Keratinocyte (primary cell): ENCODE measurements around the gene MORF4L1. TPM values are rescaled to one million over a fixed set of nuclear protein-coding genes. Genes with fewer than 3 reads are reported as not detected.

ENCODE experiments used
- DNase-seq: peaks from one replicate; pipeline ENCODE4 v3.0.0-alpha.2; 2011; ENCODE audit warnings: low read depth, missing footprints, low spot score
- FAIRE-seq: peaks from 2 replicates; lab custom pipeline; 2011; peaks lifted over from hg19 to GRCh38; lab: Jason Lieb, UNC
- H2AFZ ChIP-seq: 2 replicates; pipeline ENCODE4 v1.6.0; 2012; ENCODE audit warnings: low read length, control low read depth, inconsistent platforms; ENCODE audit not compliant: control insufficient read depth
- H3K27ac ChIP-seq: 2 replicates; pipeline ENCODE4 v1.5.1; 2011; ENCODE audit warnings: low read length; ENCODE audit not compliant: control insufficient read depth, insufficient read depth
- H3K27me3 ChIP-seq: 3 replicates; pipeline ENCODE4 v1.6.0; 2011; ENCODE audit warnings: low read length; ENCODE audit not compliant: control insufficient read depth, insufficient read depth; ENCODE audit errors: extremely low read depth
- H3K36me3 ChIP-seq, 2 experiments: 2 replicates in 1 of 2; 3 replicates in 1 of 2; pipeline ENCODE4 v1.5.1; 2011; ENCODE audit warnings: low read length in 2 of 2, mild to moderate bottlenecking in 1 of 2; ENCODE audit not compliant: control insufficient read depth in 2 of 2, insufficient read depth in 2 of 2; ENCODE audit errors: extremely low read depth in 1 of 2
- H3K4me1 ChIP-seq: 3 replicates; pipeline ENCODE4 v1.5.1; 2011; ENCODE audit warnings: low read length; ENCODE audit not compliant: control insufficient read depth, insufficient read depth; ENCODE audit errors: extremely low read depth
- H3K4me2 ChIP-seq: 3 replicates; pipeline ENCODE4 v1.6.0; 2011; ENCODE audit warnings: low read depth, low read length; ENCODE audit not compliant: control insufficient read depth, insufficient read depth; ENCODE audit errors: extremely low read depth
- H3K4me3 ChIP-seq, 3 experiments: fragments of 200-600 bp in 1 of 3; sonication (generic) in 1 of 3; 2 replicates in 2 of 3; 3 replicates in 1 of 3; pipeline ENCODE4 v1.5.1; 2011 to 2016; ENCODE audit warnings: low read length in 3 of 3, mild to moderate bottlenecking in 3 of 3, control low read depth in 2 of 3, inconsistent platforms in 1 of 3, low read depth in 1 of 3, mixed read lengths in 1 of 3, mixed run types in 1 of 3, moderate library complexity in 1 of 3; ENCODE audit not compliant: control insufficient read depth in 2 of 3, insufficient read depth in 2 of 3; ENCODE audit errors: extremely low read depth in 1 of 3
- H3K79me2 ChIP-seq: 2 replicates; pipeline ENCODE4 v1.6.0; 2012; ENCODE audit warnings: low read length; ENCODE audit not compliant: control insufficient read depth, insufficient read depth
- H3K9ac ChIP-seq: 3 replicates; pipeline ENCODE4 v1.6.0; 2011; ENCODE audit warnings: low read length; ENCODE audit not compliant: control insufficient read depth, insufficient read depth; ENCODE audit errors: extremely low read depth
- H3K9me1 ChIP-seq: 3 replicates; pipeline ENCODE4 v1.6.0; 2011; ENCODE audit warnings: low read length; ENCODE audit not compliant: control insufficient read depth, insufficient read depth; ENCODE audit errors: extremely low read depth
- H3K9me3 ChIP-seq: 2 replicates; pipeline ENCODE4 v1.5.1; 2012; ENCODE audit warnings: low read depth, low read length; ENCODE audit not compliant: control insufficient read depth
- H4K20me1 ChIP-seq: 3 replicates; pipeline ENCODE4 v1.6.0; 2011; ENCODE audit warnings: low read length; ENCODE audit not compliant: control insufficient read depth, insufficient read depth; ENCODE audit errors: extremely low read depth
- EZH2 ChIP-seq: IDR thresholded peaks from one replicate; pipeline ENCODE4 v1.6.1; 2012; ENCODE audit warnings: inconsistent platforms, mild to moderate bottlenecking, low read length, moderate library complexity
- dilution Hi-C: fragments of 300-500 bp; cut with MboI; formaldehyde crosslinking; loops from one replicate; pipeline ENCODE4 v1.7.0; 2020; ENCODE audit warnings: low sequenced_read_pairs; ENCODE audit not compliant: extremely low pct_ligation_motif_present
- polyA plus RNA-seq, 5 experiments: library from polyadenylated mRNA; depleted of rRNA in 3 of 5; stranded (reverse) in 3 of 5; stranded (forward) in 1 of 5; unstranded in 1 of 5; fragments of >200 nt; gene quantifications; 1 replicate in 1 of 5; 2 replicates in 3 of 5; 3 replicates in 1 of 5; pipeline versions ENCODE4 v1.2.1 to v1.2.3, GENCODE V29; 2011 to 2012; ENCODE audit warnings: missing spikeins in 2 of 5, low read depth in 1 of 5, low replicate concordance in 1 of 5
- TF ChIP-seq, protein P1 (sequence below), 3 experiments: IDR thresholded peaks in 1 of 3; conservative IDR thresholded peaks in 1 of 3; optimal IDR thresholded peaks in 1 of 3; 2 replicates in 2 of 3; 3 replicates in 1 of 3; pipeline versions ENCODE3 to v1.5.1; 2011; ENCODE audit warnings: low read length in 3 of 3, mild to moderate bottlenecking in 3 of 3, moderate library complexity in 2 of 3, control low read depth in 1 of 3, inconsistent platforms in 1 of 3; ENCODE audit not compliant: insufficient read depth in 2 of 3; ENCODE audit errors: extremely low read depth in 1 of 3

Gene MORF4L1
- polyA plus RNA-seq, 1 donor (not counting 4 experiments of a cell fraction or from before 2014, with no cell fraction given) = 281 TPM

DNA sequence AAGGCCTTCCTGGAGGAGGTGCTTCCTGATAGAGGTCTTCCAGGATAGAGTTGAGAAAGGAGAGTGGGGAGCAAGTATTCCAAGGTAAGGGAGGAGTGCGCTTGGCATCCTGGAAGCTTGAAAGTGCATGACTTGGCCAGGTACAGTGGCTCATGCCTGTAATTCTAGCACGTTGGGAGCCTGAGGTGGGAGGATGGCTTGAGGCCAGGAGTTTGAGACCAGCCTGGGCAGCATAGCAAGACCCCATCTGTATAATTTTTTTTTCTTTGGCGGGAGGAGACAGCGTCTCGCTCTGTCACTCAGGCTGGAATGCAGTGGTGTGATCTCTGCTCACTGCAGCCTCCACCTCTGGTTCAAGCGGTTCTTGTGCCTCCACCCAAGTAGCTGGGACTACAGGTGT lies 19.2 kb upstream of the MORF4L1 start:
- FAIRE-seq = no peak
- Histone ChIP-seq H3K4me2 (no peak overlapping the region), H3K4me1 (no peaks in the 10 kb centered on the region), H2AFZ (no peak overlapping the region), H3K4me3 (no peak overlapping the region), H3K9ac (no peak overlapping the region), H3K27me3 (no peaks in the 10 kb centered on the region), H3K79me2 (no peaks in the 10 kb centered on the region), H3K9me3 (no peaks in the 10 kb centered on the region), H3K27ac (no peak overlapping the region), H4K20me1 (no peaks in the 10 kb centered on the region), H3K36me3 (no peaks in the 10 kb centered on the region), H3K9me1 (no peaks in the 10 kb centered on the region)
- dilution Hi-C loops = no loop called here
- TF ChIP-seq, protein P1, sequence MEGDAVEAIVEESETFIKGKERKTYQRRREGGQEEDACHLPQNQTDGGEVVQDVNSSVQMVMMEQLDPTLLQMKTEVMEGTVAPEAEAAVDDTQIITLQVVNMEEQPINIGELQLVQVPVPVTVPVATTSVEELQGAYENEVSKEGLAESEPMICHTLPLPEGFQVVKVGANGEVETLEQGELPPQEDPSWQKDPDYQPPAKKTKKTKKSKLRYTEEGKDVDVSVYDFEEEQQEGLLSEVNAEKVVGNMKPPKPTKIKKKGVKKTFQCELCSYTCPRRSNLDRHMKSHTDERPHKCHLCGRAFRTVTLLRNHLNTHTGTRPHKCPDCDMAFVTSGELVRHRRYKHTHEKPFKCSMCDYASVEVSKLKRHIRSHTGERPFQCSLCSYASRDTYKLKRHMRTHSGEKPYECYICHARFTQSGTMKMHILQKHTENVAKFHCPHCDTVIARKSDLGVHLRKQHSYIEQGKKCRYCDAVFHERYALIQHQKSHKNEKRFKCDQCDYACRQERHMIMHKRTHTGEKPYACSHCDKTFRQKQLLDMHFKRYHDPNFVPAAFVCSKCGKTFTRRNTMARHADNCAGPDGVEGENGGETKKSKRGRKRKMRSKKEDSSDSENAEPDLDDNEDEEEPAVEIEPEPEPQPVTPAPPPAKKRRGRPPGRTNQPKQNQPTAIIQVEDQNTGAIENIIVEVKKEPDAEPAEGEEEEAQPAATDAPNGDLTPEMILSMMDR (optimal IDR thresholded peaks at IDR 0.05 in 1 of 3, IDR thresholded peaks at IDR 0.05 in 1 of 3, conservative IDR thresholded peaks at IDR 0.05 in 1 of 3; ENCODE audit: extremely low read depth in 1 of 3, insufficient read depth in 2 of 3, low read length in 3 of 3) = no peak
- TF ChIP-seq EZH2 = no peak
- no peak for DNase-seq

DNA sequence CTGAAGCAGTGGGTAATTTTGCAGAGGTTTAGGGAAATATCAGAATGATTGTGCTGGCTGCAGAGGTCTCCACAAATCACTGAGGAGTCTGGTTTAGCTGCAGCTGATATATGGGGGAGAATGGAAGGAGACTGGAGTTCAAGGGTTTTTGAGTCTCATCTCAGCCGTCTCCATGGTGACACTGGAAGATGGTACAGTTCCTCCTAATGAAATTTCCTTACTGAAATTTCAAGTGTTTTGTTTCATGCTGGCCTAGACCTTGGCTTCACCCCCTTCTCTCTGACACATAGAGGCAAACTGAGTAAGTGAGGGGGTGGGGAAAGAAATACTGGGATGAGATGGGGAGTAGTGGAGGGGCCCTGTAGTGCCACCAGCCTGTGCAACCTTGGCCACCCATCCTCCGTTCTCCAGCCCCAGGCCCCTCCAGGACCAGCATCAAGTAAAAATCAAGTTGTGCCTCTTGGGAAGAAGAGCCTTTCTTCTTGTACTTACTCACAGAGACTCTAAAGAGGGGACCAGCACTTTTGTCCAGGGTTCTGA lies 17.8 kb upstream of the MORF4L1 start:
- DNase-seq (no peak), FAIRE-seq (no peak)
- dilution Hi-C loops = no loop called here
- H3K4me3 ChIP-seq = no peak overlapping the region
- no peaks in the 10 kb centered on the region for H3K9me1 ChIP-seq
- no peaks in the 10 kb centered on the region for H3K79me2 ChIP-seq
- no peaks in the 10 kb centered on the region for H3K36me3 ChIP-seq
- no peaks in the 10 kb centered on the region for H4K20me1 ChIP-seq
- no peaks in the 10 kb centered on the region for H3K27me3 ChIP-seq
- H3K27ac ChIP-seq = no peak overlapping the region
- H3K9me3 ChIP-seq = no peaks in the 10 kb centered on the region
- H3K9ac ChIP-seq = no peak overlapping the region
- no peaks in the 10 kb centered on the region for H3K4me1 ChIP-seq
- H2AFZ ChIP-seq = no peak overlapping the region
- no peak overlapping the region for H3K4me2 ChIP-seq
- TF ChIP-seq, protein P1 (optimal IDR thresholded peaks at IDR 0.05 in 1 of 3, IDR thresholded peaks at IDR 0.05 in 1 of 3, conservative IDR thresholded peaks at IDR 0.05 in 1 of 3; ENCODE audit: extremely low read depth in 1 of 3, insufficient read depth in 2 of 3, low read length in 3 of 3) = no peak
